Stomach (tissue), 4 donors: ENCODE results near the gene WWOX.

ENCODE experiments used
- CTCF ChIP-seq, 7 experiments: fragments of 450-650 bp in 4 of 7; fragments of 200-600 bp in 3 of 7; sonication (generic) in 3 of 7; IDR thresholded peaks; one replicate each; pipeline ENCODE4 v1.5.1; 2016 to 2019; ENCODE audit warnings: antibody characterized with exemption in 7 of 7, control low read depth in 2 of 7, mild to moderate bottlenecking in 1 of 7
- POLR2AphosphoS5 ChIP-seq, 3 donors: sonication (generic); formaldehyde crosslinking; IDR thresholded peaks; one replicate each; pipeline ENCODE4 v1.6.1; 2016; ENCODE audit warnings: antibody characterized with exemption in 3 of 3

- TF ChIP-seq CTCF (IDR thresholded peaks at IDR 0.05) (no peak), POLR2AphosphoS5 (IDR thresholded peaks at IDR 0.05) (no peak)
Observed at GRCh38 chr16:79083508-79084299, 984.2 kb downstream of the WWOX start.
